Stimulated activated CD8-positive, alpha-beta memory T cell treated with anti-CD3 and anti-CD28 coated beads, Interleukin-15, amount 100 ng/mL, for 4 hours (primary cell): ENCODE data around the gene RAET1L.
"Not testable (repeated sequence)": the region's sequence is repeated elsewhere in the genome, so short reads cannot be mapped to it uniquely, and the experiment has no call there.

Experiments
- DNase-seq, 2 donors: peaks; one replicate each; pipeline ENCODE4 v3.0.0-alpha.2; 2020; ENCODE audit warnings: low read depth in 2 of 2

The RAET1L gene

GRCh38 chr6:149991838-149992237, 33.5 kb downstream of the RAET1L start:
- no peak for DNase-seq

- not testable (repeated sequence) for DNase-seq
Observed at GRCh38 chr6:149991472-149991795, 33.9 kb downstream of the RAET1L start.

- no peak for DNase-seq
Observed at GRCh38 chr6:149990661-149991471, 34.5 kb downstream of the RAET1L start.

GRCh38 chr6:149990212-149990660, 35.1 kb downstream of the RAET1L start:
- DNase-seq = no peak

GRCh38 chr6:149988550-149989346, 36.6 kb downstream of the RAET1L start:
- no peak for DNase-seq

- no peak for DNase-seq
Observed at GRCh38 chr6:149987602-149988107, 37.7 kb downstream of the RAET1L start.

- DNase-seq = no peak
Observed at GRCh38 chr6:149985481-149985937, 39.8 kb downstream of the RAET1L start.

GRCh38 chr6:149984773-149985172, 40.6 kb downstream of the RAET1L start:
- DNase-seq = no peak

GRCh38 chr6:149983145-149983544, 42.2 kb downstream of the RAET1L start:
- no peak for DNase-seq

- DNase-seq = no peak
Observed at GRCh38 chr6:149979293-149979692, 46.0 kb downstream of the RAET1L start.

GRCh38 chr6:149978610-149979009, 46.7 kb downstream of the RAET1L start:
- no peak for DNase-seq

- no peak for DNase-seq
Observed at GRCh38 chr6:149977221-149977620, 48.1 kb downstream of the RAET1L start.

GRCh38 chr6:149975400-149975799, 49.9 kb downstream of the RAET1L start:
- no peak for DNase-seq

- no peak for DNase-seq
Observed at GRCh38 chr6:149974825-149975224, 50.5 kb downstream of the RAET1L start.

- DNase-seq = not testable (repeated sequence)
Observed at GRCh38 chr6:149974394-149974793, 50.9 kb downstream of the RAET1L start.

- DNase-seq = no peak
Observed at GRCh38 chr6:149969635-149970034, 55.7 kb downstream of the RAET1L start.

- DNase-seq = not testable (repeated sequence)
Observed at GRCh38 chr6:149968909-149969308, 56.4 kb downstream of the RAET1L start.
